ENCODE results near the gene RIPK3. TPM values are rescaled to one million over a fixed set of nuclear protein-coding genes. Genes with fewer than 3 reads are reported as not detected.

Gene RIPK3
- total and polyA plus RNA-seq, 4 donors: 1.0 to 2.9 (median 1.9) TPM

- Histone ChIP-seq H3K9me3 (ENCODE audit: control insufficient read depth in 4 of 4, low read length in 3 of 4) (no peaks in the 10 kb centered on the region), H3K9ac (ENCODE audit: low read depth in 1 of 2, low read length in 2 of 2) (no peak overlapping the region), H3K4me3 (ENCODE audit: low read depth in 1 of 3, low read length in 3 of 3) (no peak overlapping the region), H3K27me3 (ENCODE audit: control insufficient read depth in 4 of 4, insufficient read depth in 4 of 4, low read length in 3 of 4) (no peaks in the 10 kb centered on the region), H3K36me3 (ENCODE audit: control insufficient read depth in 4 of 4, insufficient read depth in 3 of 4, low read depth in 1 of 4, low read length in 3 of 4) (no peaks in the 10 kb centered on the region), H3K27ac (ENCODE audit: low read depth in 1 of 2, low read length in 2 of 2) (no peak overlapping the region), H3K4me1 (ENCODE audit: control insufficient read depth in 4 of 4, insufficient read depth in 4 of 4, low read length in 3 of 4) (no peaks in the 10 kb centered on the region)
- TF ChIP-seq NR2F2 (IDR thresholded peaks at IDR 0.05): no peak
- no peak for TF ChIP-seq ATF3 (IDR thresholded peaks at IDR 0.05)
- TF ChIP-seq CTCF (IDR thresholded peaks at IDR 0.05; ENCODE audit: low read depth, low read length, missing input control): no peak
- no peak for TF ChIP-seq RXRA (IDR thresholded peaks at IDR 0.05)
- no peak for DNase-seq (ENCODE audit: low spot score)
- 87% methylated on average over 15 of the region's 15 CpGs for WGBS
Measured at GRCh38 chr14:24379907-24380730, 40.3 kb upstream of the RIPK3 start.

GRCh38 chr14:24378981-24379906 lies 39.5 kb upstream of the RIPK3 start:
- no peaks in the 10 kb centered on the region for H3K4me1 ChIP-seq (ENCODE audit: control insufficient read depth in 4 of 4, insufficient read depth in 4 of 4, low read length in 3 of 4)
- 91% methylated on average over 7 of the region's 7 CpGs for WGBS
- H3K9ac ChIP-seq (ENCODE audit: low read depth in 1 of 2, low read length in 2 of 2): no peak overlapping the region

DNA sequence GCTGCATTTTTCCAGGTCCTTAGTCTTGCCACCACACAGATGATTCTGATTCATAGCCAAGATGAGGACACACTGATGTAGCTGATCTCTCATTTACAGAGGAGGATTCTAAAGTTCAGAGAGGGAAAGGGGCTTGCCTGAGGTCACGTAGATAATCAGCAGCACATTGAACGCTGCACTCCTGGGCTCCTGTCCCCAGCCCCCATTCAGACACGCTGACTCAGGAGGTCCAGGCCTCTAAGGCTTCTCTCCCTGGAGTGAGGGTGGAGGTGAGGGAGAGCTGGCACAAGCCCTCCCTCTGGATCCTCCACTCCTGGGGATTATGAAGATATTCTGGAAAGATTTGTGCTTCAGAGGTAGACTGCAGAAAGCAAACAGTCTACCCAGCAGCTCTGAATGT lies 38.5 kb upstream of the RIPK3 start:
- WGBS: 89% methylated on average over 3 of the region's 3 CpGs
- no peak overlapping the region for H3K27ac ChIP-seq (ENCODE audit: low read depth in 1 of 2, low read length in 2 of 2)
- DNase-seq (ENCODE audit: low spot score): no peak
- H3K9ac ChIP-seq (ENCODE audit: low read depth in 1 of 2, low read length in 2 of 2): no peak overlapping the region
- H3K4me3 ChIP-seq (ENCODE audit: low read depth in 1 of 3, low read length in 3 of 3): no peak overlapping the region
- TF ChIP-seq, protein P1, sequence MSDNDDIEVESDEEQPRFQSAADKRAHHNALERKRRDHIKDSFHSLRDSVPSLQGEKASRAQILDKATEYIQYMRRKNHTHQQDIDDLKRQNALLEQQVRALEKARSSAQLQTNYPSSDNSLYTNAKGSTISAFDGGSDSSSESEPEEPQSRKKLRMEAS (IDR thresholded peaks at IDR 0.05): no peak
- TF ChIP-seq, protein P2, sequence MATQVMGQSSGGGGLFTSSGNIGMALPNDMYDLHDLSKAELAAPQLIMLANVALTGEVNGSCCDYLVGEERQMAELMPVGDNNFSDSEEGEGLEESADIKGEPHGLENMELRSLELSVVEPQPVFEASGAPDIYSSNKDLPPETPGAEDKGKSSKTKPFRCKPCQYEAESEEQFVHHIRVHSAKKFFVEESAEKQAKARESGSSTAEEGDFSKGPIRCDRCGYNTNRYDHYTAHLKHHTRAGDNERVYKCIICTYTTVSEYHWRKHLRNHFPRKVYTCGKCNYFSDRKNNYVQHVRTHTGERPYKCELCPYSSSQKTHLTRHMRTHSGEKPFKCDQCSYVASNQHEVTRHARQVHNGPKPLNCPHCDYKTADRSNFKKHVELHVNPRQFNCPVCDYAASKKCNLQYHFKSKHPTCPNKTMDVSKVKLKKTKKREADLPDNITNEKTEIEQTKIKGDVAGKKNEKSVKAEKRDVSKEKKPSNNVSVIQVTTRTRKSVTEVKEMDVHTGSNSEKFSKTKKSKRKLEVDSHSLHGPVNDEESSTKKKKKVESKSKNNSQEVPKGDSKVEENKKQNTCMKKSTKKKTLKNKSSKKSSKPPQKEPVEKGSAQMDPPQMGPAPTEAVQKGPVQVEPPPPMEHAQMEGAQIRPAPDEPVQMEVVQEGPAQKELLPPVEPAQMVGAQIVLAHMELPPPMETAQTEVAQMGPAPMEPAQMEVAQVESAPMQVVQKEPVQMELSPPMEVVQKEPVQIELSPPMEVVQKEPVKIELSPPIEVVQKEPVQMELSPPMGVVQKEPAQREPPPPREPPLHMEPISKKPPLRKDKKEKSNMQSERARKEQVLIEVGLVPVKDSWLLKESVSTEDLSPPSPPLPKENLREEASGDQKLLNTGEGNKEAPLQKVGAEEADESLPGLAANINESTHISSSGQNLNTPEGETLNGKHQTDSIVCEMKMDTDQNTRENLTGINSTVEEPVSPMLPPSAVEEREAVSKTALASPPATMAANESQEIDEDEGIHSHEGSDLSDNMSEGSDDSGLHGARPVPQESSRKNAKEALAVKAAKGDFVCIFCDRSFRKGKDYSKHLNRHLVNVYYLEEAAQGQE (IDR thresholded peaks at IDR 0.05): no peak
- no peak for TF ChIP-seq NR2F2 (IDR thresholded peaks at IDR 0.05)
- no peak for TF ChIP-seq HNF4G (IDR thresholded peaks at IDR 0.05)
- TF ChIP-seq FOXA1 (IDR thresholded peaks at IDR 0.05): no peak
- TF ChIP-seq RAD21 (IDR thresholded peaks at IDR 0.05): no peak
- no peak for TF ChIP-seq EGR1 (IDR thresholded peaks at IDR 0.05; ENCODE audit: low read depth in 2 of 2)
- TF ChIP-seq GABPA (IDR thresholded peaks at IDR 0.05 in 1 of 2, conservative IDR thresholded peaks at IDR 0.05 in 1 of 2): no peak
- no peak for TF ChIP-seq YY1 (IDR thresholded peaks at IDR 0.05)
- H3K4me1 ChIP-seq (ENCODE audit: control insufficient read depth in 4 of 4, insufficient read depth in 4 of 4, low read length in 3 of 4): no peaks in the 10 kb centered on the region
- no peaks in the 10 kb centered on the region for H3K27me3 ChIP-seq (ENCODE audit: control insufficient read depth in 4 of 4, insufficient read depth in 4 of 4, low read length in 3 of 4)
- H3K36me3 ChIP-seq (ENCODE audit: control insufficient read depth in 4 of 4, insufficient read depth in 3 of 4, low read depth in 1 of 4, low read length in 3 of 4): no peaks in the 10 kb centered on the region
- no peaks in the 10 kb centered on the region for H3K9me3 ChIP-seq (ENCODE audit: control insufficient read depth in 4 of 4, low read length in 3 of 4)

More at GRCh38 chr14:24378981-24379906, 39.5 kb upstream of the RIPK3 start:
- DNase-seq (ENCODE audit: low spot score): no peak
- H3K27ac ChIP-seq (ENCODE audit: low read depth in 1 of 2, low read length in 2 of 2): no peak overlapping the region
- H3K4me3 ChIP-seq (ENCODE audit: low read depth in 1 of 3, low read length in 3 of 3): no peak overlapping the region
- no peaks in the 10 kb centered on the region for H3K27me3 ChIP-seq (ENCODE audit: control insufficient read depth in 4 of 4, insufficient read depth in 4 of 4, low read length in 3 of 4)
- no peaks in the 10 kb centered on the region for H3K9me3 ChIP-seq (ENCODE audit: control insufficient read depth in 4 of 4, low read length in 3 of 4)
- H3K36me3 ChIP-seq (ENCODE audit: control insufficient read depth in 4 of 4, insufficient read depth in 3 of 4, low read depth in 1 of 4, low read length in 3 of 4): no peaks in the 10 kb centered on the region
- TF ChIP-seq TAF1 (conservative IDR thresholded peaks at IDR 0.05): no peak
- no peak for TF ChIP-seq HNF4G (IDR thresholded peaks at IDR 0.05)
- TF ChIP-seq EGR1 (IDR thresholded peaks at IDR 0.05; ENCODE audit: low read depth in 2 of 2): no peak
- TF ChIP-seq ATF3 (IDR thresholded peaks at IDR 0.05): no peak

All from liver (tissue), 9 donors.